GM18517 (cell line): Measurements from ENCODE around the gene CD34.
A peak's percentile ranks its signal among the peaks of the same experiment; 100 is the strongest.

Experiments
- ATAC-seq: cut with Tn5 transposase; IDR thresholded peaks from one replicate; pipeline ENCODE4 v1.9.1; 2021; ENCODE audit warnings: mild to moderate bottlenecking, moderate library complexity; ENCODE audit not compliant: unreplicated experiment

The CD34 gene

DNA sequence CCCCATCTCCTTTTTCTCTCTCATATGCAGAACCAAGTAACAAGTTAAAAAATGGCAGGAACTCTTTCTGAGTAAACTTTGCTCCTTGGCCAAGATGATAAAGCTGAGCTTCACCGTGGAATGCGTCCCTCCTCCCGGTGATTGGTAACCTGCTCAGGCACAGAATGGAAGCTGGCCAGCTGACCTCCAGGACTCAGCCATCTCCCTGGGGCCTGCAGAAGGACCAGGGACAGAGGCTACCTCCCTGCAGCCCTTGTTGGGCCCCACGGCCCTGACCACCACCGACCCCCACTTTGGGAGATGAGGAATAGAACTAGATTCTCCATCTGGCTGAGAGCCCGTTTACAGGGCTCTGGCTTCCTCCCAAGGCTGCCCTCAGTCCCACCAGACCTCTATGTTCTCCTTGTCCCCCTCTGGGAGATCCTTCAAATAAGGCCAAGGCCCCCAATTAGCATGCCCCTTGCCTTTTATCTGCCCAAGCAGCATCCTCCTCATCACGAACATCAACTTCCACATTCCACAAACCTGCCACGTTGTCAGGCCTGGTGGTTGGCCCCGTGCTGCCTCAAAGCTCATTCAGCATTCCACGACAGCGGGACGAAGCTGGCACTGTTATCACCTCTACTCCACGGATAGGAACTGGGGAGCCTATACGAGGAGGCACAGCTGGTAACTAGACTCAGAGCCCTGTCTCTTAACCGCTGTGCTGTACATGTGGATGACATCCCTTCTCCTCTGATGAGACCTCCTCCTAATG is 74.2 kb downstream of the CD34 start:
- ATAC-seq, result no peak

DNA sequence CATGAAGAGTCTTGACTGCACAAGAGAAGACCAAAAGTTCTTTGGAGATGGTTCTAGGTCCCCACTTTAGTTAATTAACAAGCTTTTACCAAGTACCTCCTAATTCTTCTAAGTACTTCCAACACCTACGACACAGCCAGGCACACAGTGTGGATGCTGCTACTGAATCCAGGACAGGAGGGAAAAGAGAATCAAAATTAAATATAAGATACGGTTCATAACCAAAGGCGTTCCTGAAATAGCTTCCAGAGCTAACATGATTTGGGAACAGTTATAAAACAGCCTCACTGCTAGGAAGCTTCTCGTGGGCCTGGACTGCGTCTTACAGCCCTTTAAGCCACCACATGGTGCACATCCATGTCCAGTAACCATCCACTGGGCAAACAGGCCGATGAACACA is 75.0 kb downstream of the CD34 start:
- ATAC-seq, result no peak

DNA sequence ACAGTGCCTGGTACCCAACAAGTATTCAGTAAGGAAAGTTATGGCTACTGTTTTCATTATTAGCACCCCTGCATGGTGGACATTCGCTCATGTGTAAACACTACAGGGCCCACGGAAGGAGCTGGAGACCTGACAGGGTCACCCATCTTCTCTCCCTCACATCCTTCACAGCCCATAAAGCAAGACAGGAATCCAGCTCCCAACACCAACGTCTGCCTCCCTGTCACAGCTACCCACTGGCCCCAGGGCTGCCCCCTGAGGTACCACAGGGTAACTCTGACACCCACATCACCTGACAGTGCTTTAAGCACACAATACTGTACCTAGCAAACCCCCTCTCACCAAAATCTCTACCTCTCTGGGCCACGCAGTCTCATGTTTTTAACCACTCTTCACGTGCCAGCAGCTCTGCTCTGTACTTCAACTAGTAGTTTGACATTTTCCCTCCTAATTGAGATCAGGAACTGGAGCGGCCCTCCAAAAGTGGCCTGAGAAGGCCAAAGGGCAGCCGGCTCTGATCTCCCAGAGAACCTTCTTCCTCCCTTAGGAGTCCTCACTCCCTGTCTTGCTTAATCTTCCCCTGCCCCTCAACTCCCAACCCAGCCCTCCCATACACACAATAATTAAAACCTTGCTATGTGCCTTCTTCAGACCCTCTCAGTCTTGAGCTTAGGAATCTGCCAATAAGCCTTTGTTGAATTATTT is 76.8 kb downstream of the CD34 start:
- ATAC-seq, result no peak

DNA sequence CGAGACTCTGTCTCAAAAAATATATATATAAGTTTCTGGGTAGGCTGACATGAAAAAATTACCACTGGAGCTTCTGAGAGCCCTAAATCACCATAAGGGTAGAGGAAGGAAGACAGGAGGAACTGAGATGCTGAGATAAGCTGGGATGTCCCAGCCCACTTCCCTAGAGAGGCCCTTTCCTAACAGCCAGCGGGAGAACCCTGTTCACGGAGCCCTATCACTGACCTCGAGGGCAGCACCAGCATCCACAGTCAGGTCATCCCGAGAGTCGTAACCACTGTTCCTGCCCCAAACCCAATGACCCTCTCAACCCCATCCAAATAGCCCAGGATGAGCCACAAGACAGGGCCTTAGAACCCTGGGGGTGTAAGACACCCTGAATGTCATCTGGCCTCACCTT is 77.5 kb downstream of the CD34 start:
- ATAC-seq, result no peak

DNA sequence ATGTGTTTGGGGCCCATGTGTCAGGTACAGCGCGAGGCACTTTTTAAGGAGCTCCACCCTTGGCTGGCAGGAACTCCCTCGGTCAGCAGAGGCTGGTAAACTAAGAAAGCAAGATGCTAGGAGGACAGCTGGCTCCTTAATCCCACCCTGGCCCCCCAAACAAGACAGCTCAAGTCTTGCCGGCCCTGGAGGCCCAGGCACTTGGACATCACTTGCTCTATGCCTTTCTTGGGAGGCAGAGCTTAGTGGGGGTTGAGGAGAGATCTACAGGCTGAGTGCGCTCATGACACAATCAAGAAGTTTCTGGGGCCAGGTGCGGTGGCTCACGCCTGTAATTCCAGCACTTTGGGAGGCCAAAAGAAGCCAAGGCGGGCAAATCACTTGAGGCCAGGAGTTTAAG is 78.1 kb downstream of the CD34 start:
- ATAC-seq, result no peak

DNA sequence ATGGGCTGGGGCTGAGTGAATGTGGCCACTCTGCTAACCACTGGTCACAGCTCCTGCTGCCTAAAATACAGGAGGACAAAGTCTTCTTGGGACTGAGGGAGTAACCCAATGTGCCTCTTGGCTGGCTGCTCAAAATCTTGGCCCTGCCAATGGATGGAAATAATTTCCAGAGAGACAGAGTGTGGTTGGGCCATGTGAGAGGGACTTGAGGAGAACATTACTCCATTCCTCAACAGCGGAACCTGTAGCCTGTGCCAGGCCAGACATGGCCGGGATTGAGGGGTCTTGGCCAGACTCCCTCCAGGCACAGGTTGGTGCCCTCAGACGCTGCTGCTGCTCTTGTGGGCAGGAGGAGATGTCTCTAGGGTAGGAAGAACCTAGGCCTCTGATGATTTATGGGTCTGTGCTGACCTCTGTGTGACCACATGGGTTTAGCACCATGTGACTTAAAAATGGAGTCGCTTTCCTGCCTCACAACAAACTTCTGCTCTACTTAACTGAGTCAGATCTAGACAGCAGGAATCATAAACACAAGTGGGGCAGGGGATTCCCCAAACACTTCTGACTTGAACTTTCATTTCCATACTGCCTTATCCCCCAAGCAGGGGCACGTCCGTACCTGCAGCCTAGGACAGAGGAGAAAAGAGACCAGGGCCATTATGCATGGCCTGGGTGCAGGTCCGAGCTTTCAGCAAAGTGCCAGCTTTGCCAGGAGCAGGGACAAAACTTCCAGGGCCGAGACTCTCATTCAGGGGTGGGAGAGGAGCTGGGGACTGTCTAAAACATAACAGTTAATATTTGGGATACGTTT is 79.2 kb downstream of the CD34 start:
- ATAC-seq, result peak; percentile 92
